GM21423 (cell line): Measurements from ENCODE around the gene ZNF791.
"Not testable (repeated sequence)": the region's sequence is repeated elsewhere in the genome, so short reads cannot be mapped to it uniquely, and the experiment has no call there.

Source experiments
- ATAC-seq: cut with Tn5 transposase; IDR thresholded peaks from one replicate; pipeline ENCODE4 v1.9.1; 2021; ENCODE audit warnings: mild to moderate bottlenecking, moderate library complexity; ENCODE audit not compliant: unreplicated experiment

Gene ZNF791

GRCh38 chr19:12628040-12629022 is 17.6 kb downstream of the ZNF791 start:
- ATAC-seq = no peak

GRCh38 chr19:12629215-12629614 is 18.5 kb downstream of the ZNF791 start:
- ATAC-seq = no peak

- no peak for ATAC-seq
These were observed 25.9 kb downstream of the ZNF791 start for GRCh38 chr19:12636631-12637030.

GRCh38 chr19:12638611-12639182 is 28.0 kb downstream of the ZNF791 start:
- no peak for ATAC-seq

GRCh38 chr19:12639901-12640613 is 29.3 kb downstream of the ZNF791 start:
- no peak for ATAC-seq

GRCh38 chr19:12641456-12641855 is 30.7 kb downstream of the ZNF791 start:
- ATAC-seq = no peak

- no peak for ATAC-seq
These were observed 31.8 kb downstream of the ZNF791 start for GRCh38 chr19:12642506-12642905.

GRCh38 chr19:12643716-12644115 is 33.0 kb downstream of the ZNF791 start:
- not testable (repeated sequence) for ATAC-seq

- ATAC-seq = no peak
These were observed 35.8 kb downstream of the ZNF791 start for GRCh38 chr19:12646551-12646950.

GRCh38 chr19:12647047-12647446 is 36.3 kb downstream of the ZNF791 start:
- ATAC-seq = no peak

GRCh38 chr19:12647490-12648071 is 36.9 kb downstream of the ZNF791 start:
- ATAC-seq = no peak

- no peak for ATAC-seq
These were observed 37.4 kb downstream of the ZNF791 start for GRCh38 chr19:12648088-12648487.

GRCh38 chr19:12649941-12650340 is 39.2 kb downstream of the ZNF791 start:
- no peak for ATAC-seq

GRCh38 chr19:12652219-12652618 is 41.5 kb downstream of the ZNF791 start:
- ATAC-seq = no peak

GRCh38 chr19:12655546-12655945 is 44.8 kb downstream of the ZNF791 start:
- no peak for ATAC-seq

- ATAC-seq = no peak
These were observed 46.3 kb downstream of the ZNF791 start for GRCh38 chr19:12656899-12657571.

GRCh38 chr19:12657966-12658365 is 47.2 kb downstream of the ZNF791 start:
- no peak for ATAC-seq

- no peak for ATAC-seq
These were observed 50.3 kb downstream of the ZNF791 start for GRCh38 chr19:12660980-12661379.

GRCh38 chr19:12664406-12665280 is 53.9 kb downstream of the ZNF791 start:
- ATAC-seq = no peak

GRCh38 chr19:12665281-12665573 is 54.5 kb downstream of the ZNF791 start:
- peak; percentile 35 for ATAC-seq
